ENCODE results near the gene SULT4A1.

Gene SULT4A1

DNA sequence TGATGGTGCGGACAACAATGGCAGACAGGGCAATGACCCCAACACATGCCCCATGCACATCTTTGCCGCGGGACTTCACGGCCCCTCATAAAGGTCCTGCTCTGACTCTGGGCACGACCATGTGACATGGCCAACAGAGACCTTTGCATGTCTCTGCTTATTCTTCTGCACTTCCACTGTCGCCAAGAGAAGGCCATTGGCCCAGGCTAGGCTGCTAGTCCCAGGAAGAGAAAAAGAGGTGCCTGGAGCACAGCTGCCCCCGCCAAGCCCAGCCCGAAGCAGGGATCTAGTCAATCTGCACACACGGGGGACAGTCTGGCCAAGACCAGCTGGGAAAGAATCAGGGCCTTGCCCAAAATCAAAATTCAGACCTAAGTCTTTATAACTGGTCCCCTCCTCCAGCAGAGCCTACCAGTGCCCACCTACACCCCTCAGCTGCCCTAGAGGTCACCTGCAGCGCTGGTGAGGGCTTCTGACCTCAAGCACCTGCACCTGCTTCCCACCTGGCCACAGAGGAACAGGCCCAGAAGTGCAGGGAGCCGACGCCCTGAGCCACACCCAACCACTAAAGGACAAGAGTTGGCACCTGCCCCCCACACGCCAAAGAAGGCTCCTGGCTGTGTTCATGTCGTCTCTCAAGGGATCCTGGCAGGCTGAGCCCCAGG is 8.1 kb downstream of the SULT4A1 start:
- H3K79me2 ChIP-seq (ENCODE audit: insufficient read depth, low read length) = no peaks in the 10 kb centered on the region
- H3K9me3 ChIP-seq (ENCODE audit: insufficient read depth, low read length) = no peaks in the 10 kb centered on the region
- TF ChIP-seq, protein P1, sequence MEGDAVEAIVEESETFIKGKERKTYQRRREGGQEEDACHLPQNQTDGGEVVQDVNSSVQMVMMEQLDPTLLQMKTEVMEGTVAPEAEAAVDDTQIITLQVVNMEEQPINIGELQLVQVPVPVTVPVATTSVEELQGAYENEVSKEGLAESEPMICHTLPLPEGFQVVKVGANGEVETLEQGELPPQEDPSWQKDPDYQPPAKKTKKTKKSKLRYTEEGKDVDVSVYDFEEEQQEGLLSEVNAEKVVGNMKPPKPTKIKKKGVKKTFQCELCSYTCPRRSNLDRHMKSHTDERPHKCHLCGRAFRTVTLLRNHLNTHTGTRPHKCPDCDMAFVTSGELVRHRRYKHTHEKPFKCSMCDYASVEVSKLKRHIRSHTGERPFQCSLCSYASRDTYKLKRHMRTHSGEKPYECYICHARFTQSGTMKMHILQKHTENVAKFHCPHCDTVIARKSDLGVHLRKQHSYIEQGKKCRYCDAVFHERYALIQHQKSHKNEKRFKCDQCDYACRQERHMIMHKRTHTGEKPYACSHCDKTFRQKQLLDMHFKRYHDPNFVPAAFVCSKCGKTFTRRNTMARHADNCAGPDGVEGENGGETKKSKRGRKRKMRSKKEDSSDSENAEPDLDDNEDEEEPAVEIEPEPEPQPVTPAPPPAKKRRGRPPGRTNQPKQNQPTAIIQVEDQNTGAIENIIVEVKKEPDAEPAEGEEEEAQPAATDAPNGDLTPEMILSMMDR (IDR thresholded peaks at IDR 0.05; ENCODE audit: insufficient read depth, low read length, poor library complexity, severe bottlenecking) = no peak
- no peak for TF ChIP-seq EZH2phosphoT487 (conservative IDR thresholded peaks at IDR 0.05; ENCODE audit: low read length)
- H3K4me2 ChIP-seq (ENCODE audit: low read depth, low read length, poor library complexity, severe bottlenecking) = no peak overlapping the region
- no peaks in the 10 kb centered on the region for H3F3A ChIP-seq (ENCODE audit: insufficient read depth)
- no peak overlapping the region for H3K4me3 ChIP-seq (ENCODE audit: insufficient read depth, low read length, poor library complexity, severe bottlenecking)
- no peaks in the 10 kb centered on the region for H3K9me2 ChIP-seq (replicated peaks; ENCODE audit: insufficient read depth, low read length)
- H3K36me3 ChIP-seq (ENCODE audit: low read length) = no peaks in the 10 kb centered on the region
- no peaks in the 10 kb centered on the region for H4K20me1 ChIP-seq (ENCODE audit: low read depth, low read length)
- no peak overlapping the region for H2AFZ ChIP-seq (ENCODE audit: low read depth, low read length, severe bottlenecking)
- no peaks in the 10 kb centered on the region for H3K27me3 ChIP-seq (ENCODE audit: low read length)
- no peak overlapping the region for H3K9ac ChIP-seq (ENCODE audit: low read length)
- no peak overlapping the region for H3K27ac ChIP-seq (ENCODE audit: low read depth, low read length)

DNA sequence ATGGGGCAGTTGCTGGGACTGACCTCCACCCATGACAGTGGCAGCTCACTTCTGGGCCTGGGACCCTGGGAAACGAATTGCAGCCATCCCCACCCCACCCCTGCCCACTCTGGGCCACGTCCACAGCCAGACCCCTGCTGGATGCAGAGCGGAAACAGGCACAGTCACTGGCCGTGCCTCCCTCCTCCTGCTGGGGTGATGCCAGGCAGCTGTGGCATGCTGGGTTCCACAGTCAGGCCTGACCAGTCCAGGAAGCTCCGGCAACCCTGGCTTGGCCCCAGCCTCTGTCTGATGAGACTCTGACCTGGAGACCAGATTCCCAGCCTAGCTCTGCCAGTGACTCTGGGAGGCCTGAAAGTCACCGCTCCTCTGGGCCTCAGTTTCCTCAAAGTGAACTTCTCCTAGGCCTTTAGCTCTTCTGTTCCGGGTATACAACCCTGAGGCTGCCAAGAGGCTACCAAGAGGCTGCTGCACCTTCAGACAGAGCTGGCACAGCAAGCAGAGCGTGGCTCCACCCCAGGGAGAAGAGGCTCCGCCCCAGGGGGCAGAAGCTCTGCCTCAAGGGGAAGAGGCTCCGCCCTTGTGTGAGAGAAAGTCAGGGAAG is 8.9 kb downstream of the SULT4A1 start:
- H3K4me3 ChIP-seq (ENCODE audit: insufficient read depth, low read length, poor library complexity, severe bottlenecking) = no peak overlapping the region
- H3K9me2 ChIP-seq (replicated peaks; ENCODE audit: insufficient read depth, low read length) = no peaks in the 10 kb centered on the region
- H3K79me2 ChIP-seq (ENCODE audit: insufficient read depth, low read length) = no peaks in the 10 kb centered on the region
- no peak overlapping the region for H2AFZ ChIP-seq (ENCODE audit: low read depth, low read length, severe bottlenecking)
- no peaks in the 10 kb centered on the region for H3K9me3 ChIP-seq (ENCODE audit: insufficient read depth, low read length)
- H3F3A ChIP-seq (ENCODE audit: insufficient read depth) = no peaks in the 10 kb centered on the region
- no peak overlapping the region for H3K9ac ChIP-seq (ENCODE audit: low read length)
- H4K20me1 ChIP-seq (ENCODE audit: low read depth, low read length) = no peaks in the 10 kb centered on the region
- H3K27me3 ChIP-seq (ENCODE audit: low read length) = no peaks in the 10 kb centered on the region
- no peak overlapping the region for H3K27ac ChIP-seq (ENCODE audit: low read depth, low read length)
- TF ChIP-seq EZH2phosphoT487 (conservative IDR thresholded peaks at IDR 0.05; ENCODE audit: low read length) = no peak
- TF ChIP-seq, protein P1 (IDR thresholded peaks at IDR 0.05; ENCODE audit: insufficient read depth, low read length, poor library complexity, severe bottlenecking) = no peak
- H3K4me2 ChIP-seq (ENCODE audit: low read depth, low read length, poor library complexity, severe bottlenecking) = no peak overlapping the region
- H3K36me3 ChIP-seq (ENCODE audit: low read length) = no peaks in the 10 kb centered on the region

DNA sequence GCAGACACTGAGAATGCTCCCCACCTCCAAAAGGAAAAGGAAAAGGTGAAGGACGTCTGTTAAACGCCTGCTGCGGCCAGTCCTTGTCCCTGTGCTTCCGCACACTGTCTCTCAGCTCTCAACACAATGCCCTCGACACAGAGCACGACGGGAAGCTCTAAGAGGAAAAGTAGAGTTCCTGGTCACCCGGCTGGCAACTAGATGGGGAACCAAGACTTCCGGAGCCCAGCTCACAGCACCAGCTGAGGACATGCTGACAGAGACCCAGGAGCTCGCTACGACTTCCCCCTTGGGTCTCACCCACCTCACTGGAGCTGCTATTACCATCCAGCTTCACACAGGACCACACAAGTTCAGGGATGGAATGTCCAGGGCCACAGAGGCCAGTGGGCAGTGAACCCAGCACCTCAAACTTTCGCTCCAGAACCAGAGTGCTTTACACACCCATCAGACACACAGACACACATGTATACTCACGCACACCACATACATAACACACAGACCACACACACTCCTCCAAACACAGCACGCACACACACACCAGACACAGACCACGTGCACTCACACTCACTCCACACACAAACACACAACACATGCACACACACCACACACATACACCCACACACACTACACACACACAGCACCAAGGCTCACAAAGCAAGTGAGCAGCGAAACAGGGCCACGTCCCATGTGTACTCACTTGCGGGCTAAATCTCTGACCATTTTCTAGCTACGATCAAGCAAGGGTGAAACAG is 9.6 kb downstream of the SULT4A1 start:
- H3K9me2 ChIP-seq (replicated peaks; ENCODE audit: insufficient read depth, low read length) = no peaks in the 10 kb centered on the region
- H3K27ac ChIP-seq (ENCODE audit: low read depth, low read length) = no peak overlapping the region
- TF ChIP-seq EZH2phosphoT487 (conservative IDR thresholded peaks at IDR 0.05; ENCODE audit: low read length) = no peak
- TF ChIP-seq, protein P1 (IDR thresholded peaks at IDR 0.05; ENCODE audit: insufficient read depth, low read length, poor library complexity, severe bottlenecking) = no peak
- H3K4me3 ChIP-seq (ENCODE audit: insufficient read depth, low read length, poor library complexity, severe bottlenecking) = no peak overlapping the region
- H2AFZ ChIP-seq (ENCODE audit: low read depth, low read length, severe bottlenecking) = no peak overlapping the region
- H3F3A ChIP-seq (ENCODE audit: insufficient read depth) = no peaks in the 10 kb centered on the region
- no peaks in the 10 kb centered on the region for H3K36me3 ChIP-seq (ENCODE audit: low read length)
- no peaks in the 10 kb centered on the region for H3K27me3 ChIP-seq (ENCODE audit: low read length)
- no peak overlapping the region for H3K4me2 ChIP-seq (ENCODE audit: low read depth, low read length, poor library complexity, severe bottlenecking)
- H3K9me3 ChIP-seq (ENCODE audit: insufficient read depth, low read length) = no peaks in the 10 kb centered on the region
- H3K79me2 ChIP-seq (ENCODE audit: insufficient read depth, low read length) = no peaks in the 10 kb centered on the region
- H3K9ac ChIP-seq (ENCODE audit: low read length) = no peak overlapping the region
- no peaks in the 10 kb centered on the region for H4K20me1 ChIP-seq (ENCODE audit: low read depth, low read length)

Data from SU-DHL-6 (cell line).